Measurements from ENCODE around the gene KIAA1755. TPM values are rescaled to one million over a fixed set of nuclear protein-coding genes. Genes with fewer than 3 reads are reported as not detected.

KIAA1755 gene
- total RNA-seq, 4 donors from 2014 or later, result 0.05 to 0.41 (median 0.38) TPM; not detected in 1

DNA sequence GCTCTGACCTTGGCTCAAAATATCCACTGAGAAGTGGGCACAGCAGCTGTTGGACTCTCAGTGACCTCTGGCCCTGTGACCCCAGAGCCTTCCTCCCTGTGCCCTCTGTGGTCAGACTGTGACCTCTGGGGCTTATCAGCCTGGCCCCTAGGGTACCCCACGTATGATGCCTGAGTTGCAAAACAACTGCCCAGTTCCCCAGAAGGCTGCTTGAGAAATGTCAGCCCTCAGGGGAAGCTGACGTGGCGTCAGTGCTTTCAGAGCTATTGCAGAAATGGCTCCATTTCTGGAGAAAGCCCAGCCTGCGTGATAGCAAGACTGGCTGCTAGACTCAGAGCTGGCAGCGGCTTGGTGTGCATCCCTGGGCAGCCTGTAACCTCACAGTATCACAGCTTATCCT lies 63.9 kb downstream of the KIAA1755 start:
- Histone ChIP-seq H3K27ac (peak overlapping the region in 1 of 4 donors; percentile 46), H3K4me1 (no peaks in the 10 kb centered on the region), H3K9me3 (no peaks in the 10 kb centered on the region), H3K36me3 (no peaks in the 10 kb centered on the region), H3K27me3 (no peaks in the 10 kb centered on the region), H3K4me3 (no peak overlapping the region)
- DNase-seq (peak; percentile 38 to 53), ATAC-seq (peak; percentile 57 to 65)
- intact Hi-C loops (cut with DNase I; ENCODE audit: low total_unique reads), result no loop called here
- in situ Hi-C loops (cut with MboI; ENCODE audit: low sequenced_read_pairs in 4 of 4), result loop anchor here in 1 of 4 donors (25.0 kb wide), 1 partner anchor 609 kb away; no protein-coding TSS in a partner anchor
- TF ChIP-seq POLR2A (IDR thresholded peaks at IDR 0.05), result no peak
- TF ChIP-seq, protein P1, sequence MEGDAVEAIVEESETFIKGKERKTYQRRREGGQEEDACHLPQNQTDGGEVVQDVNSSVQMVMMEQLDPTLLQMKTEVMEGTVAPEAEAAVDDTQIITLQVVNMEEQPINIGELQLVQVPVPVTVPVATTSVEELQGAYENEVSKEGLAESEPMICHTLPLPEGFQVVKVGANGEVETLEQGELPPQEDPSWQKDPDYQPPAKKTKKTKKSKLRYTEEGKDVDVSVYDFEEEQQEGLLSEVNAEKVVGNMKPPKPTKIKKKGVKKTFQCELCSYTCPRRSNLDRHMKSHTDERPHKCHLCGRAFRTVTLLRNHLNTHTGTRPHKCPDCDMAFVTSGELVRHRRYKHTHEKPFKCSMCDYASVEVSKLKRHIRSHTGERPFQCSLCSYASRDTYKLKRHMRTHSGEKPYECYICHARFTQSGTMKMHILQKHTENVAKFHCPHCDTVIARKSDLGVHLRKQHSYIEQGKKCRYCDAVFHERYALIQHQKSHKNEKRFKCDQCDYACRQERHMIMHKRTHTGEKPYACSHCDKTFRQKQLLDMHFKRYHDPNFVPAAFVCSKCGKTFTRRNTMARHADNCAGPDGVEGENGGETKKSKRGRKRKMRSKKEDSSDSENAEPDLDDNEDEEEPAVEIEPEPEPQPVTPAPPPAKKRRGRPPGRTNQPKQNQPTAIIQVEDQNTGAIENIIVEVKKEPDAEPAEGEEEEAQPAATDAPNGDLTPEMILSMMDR (IDR thresholded peaks at IDR 0.05 in 4 of 5, conservative IDR thresholded peaks at IDR 0.05 in 1 of 5), result no peak

DNA sequence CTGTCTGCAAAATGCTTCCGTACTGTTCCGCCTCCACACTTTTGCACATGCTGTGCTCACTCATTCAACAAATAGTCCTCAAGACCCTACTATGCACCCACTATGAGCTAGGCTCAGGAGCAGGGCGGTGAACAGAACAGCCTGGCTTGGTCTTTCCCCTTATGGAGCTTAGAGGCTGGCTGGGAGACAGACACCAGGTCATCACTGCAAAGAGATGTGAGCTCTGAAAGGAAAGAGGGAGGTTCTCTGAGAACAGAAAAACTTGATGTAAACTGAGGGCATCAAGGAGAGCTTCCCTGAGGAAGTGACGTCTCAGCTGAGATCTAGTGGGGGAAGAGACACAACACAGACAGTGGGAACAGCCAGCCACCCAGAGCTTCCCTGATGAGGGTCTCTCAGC lies 64.5 kb downstream of the KIAA1755 start:
- intact Hi-C loops (cut with DNase I; ENCODE audit: low total_unique reads), result no loop called here
- no peak for DNase-seq

DNA sequence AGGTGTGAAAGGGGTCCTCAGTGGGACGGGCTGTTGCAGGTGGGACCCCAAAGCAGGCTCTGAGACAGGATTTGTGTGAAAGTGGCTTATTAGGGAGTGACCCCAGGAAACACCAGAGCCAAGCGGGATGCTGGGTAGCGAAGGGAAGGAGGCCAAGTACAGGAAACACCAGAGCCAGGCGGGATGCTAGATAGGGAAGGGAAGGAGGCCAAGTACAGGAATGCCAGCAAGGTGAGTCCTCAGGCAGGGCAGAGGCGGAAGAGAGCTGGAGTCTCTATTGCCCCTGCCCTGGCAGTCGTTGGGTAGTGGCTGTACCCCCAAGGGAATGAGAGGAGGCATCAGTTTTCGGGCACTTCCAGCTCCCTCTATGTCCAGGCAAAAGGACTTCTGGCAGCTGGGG lies 65.0 kb downstream of the KIAA1755 start:
- intact Hi-C loops (cut with DNase I; ENCODE audit: low total_unique reads) (no loop called here), in situ Hi-C loops (cut with MboI; ENCODE audit: low sequenced_read_pairs in 4 of 4) (loop anchor here in 1 of 4 donors (25.0 kb wide), 1 partner anchor 608 kb away; no protein-coding TSS in a partner anchor)
- ATAC-seq, result no peak
- no peak for DNase-seq
- Histone ChIP-seq H3K36me3 (no peaks in the 10 kb centered on the region), H3K27ac (no peak overlapping the region), H3K4me1 (no peaks in the 10 kb centered on the region), H3K9me3 (no peaks in the 10 kb centered on the region), H3K27me3 (no peaks in the 10 kb centered on the region), H3K4me3 (no peak overlapping the region)
- TF ChIP-seq, protein P1 (IDR thresholded peaks at IDR 0.05 in 4 of 5, conservative IDR thresholded peaks at IDR 0.05 in 1 of 5), result no peak
- no peak for TF ChIP-seq POLR2A (IDR thresholded peaks at IDR 0.05)

More for the DNA sequence above, 64.5 kb downstream of the KIAA1755 start:
- Histone ChIP-seq H3K9me3 (no peaks in the 10 kb centered on the region), H3K36me3 (no peaks in the 10 kb centered on the region), H3K4me3 (no peak overlapping the region), H3K27ac (peak overlapping the region in 1 of 4 donors; percentile 46), H3K27me3 (no peaks in the 10 kb centered on the region), H3K4me1 (no peaks in the 10 kb centered on the region)
- in situ Hi-C loops (cut with MboI; ENCODE audit: low sequenced_read_pairs in 4 of 4), result loop anchor here in 1 of 4 donors (25.0 kb wide), 1 partner anchor 609 kb away; no protein-coding TSS in a partner anchor
- no peak for ATAC-seq
- TF ChIP-seq, protein P1 (IDR thresholded peaks at IDR 0.05 in 4 of 5, conservative IDR thresholded peaks at IDR 0.05 in 1 of 5), result no peak
- TF ChIP-seq POLR2A (IDR thresholded peaks at IDR 0.05), result no peak

DNA sequence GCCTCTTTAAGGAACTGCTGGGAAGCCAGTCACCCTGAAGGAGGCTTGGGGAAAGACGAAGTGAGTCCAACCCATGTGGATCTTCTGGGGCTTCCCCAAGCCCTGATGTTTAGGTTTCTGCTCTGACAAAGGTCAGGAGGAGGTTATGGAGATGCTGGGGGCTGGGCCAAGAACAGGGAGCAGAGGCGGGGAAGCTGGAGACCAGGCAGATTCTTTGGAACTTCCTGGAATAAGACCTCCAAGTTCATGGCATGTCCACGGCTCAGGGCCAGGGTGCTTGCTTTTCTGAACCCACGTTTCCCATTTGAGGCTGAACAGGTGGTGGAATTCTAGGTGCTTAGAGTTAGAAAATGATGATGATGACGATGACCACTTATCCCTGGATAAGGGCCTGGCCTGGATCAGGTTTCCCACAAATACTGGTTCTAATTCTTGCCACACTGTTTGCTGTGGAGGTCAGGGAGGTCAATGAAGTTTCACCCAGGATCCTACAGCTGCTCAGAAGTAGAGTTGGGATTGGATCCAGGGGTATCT lies 65.5 kb downstream of the KIAA1755 start:
- Histone ChIP-seq H3K27me3 (no peaks in the 10 kb centered on the region), H3K36me3 (no peaks in the 10 kb centered on the region), H3K4me1 (no peaks in the 10 kb centered on the region), H3K9me3 (no peaks in the 10 kb centered on the region), H3K4me3 (no peak overlapping the region), H3K27ac (no peak overlapping the region)
- intact Hi-C loops (cut with DNase I; ENCODE audit: low total_unique reads) (no loop called here), in situ Hi-C loops (cut with MboI; ENCODE audit: low sequenced_read_pairs in 4 of 4) (loop anchor here in 1 of 4 donors (25.0 kb wide), 1 partner anchor 608 kb away; no protein-coding TSS in a partner anchor)
- DNase-seq (no peak), ATAC-seq (no peak)
- TF ChIP-seq, protein P1 (IDR thresholded peaks at IDR 0.05 in 4 of 5, conservative IDR thresholded peaks at IDR 0.05 in 1 of 5), result no peak
- TF ChIP-seq POLR2A (IDR thresholded peaks at IDR 0.05), result no peak

Data from gastrocnemius medialis (tissue), 4 donors.